ENCODE data around the gene QTRT2.
A peak's percentile ranks its signal among the peaks of the same experiment; 100 is the strongest.

Gene QTRT2

GRCh38 chr3:114035896-114036295 is 20.6 kb upstream of the QTRT2 start:
- TF ChIP-seq TARDBP (IDR thresholded peaks at IDR 0.05) (no peak), FOXM1 (IDR thresholded peaks at IDR 0.05; ENCODE audit: borderline replicate concordance) (no peak), ZNF384 (IDR thresholded peaks at IDR 0.05) (no peak), ELF4 (IDR thresholded peaks at IDR 0.05) (no peak), PKNOX1 (IDR thresholded peaks at IDR 0.05) (no peak), FOXA1 (IDR thresholded peaks at IDR 0.05) (no peak), NFRKB (IDR thresholded peaks at IDR 0.05) (no peak), HDGF (IDR thresholded peaks at IDR 0.05; ENCODE audit: borderline replicate concordance) (no peak), L3MBTL2 (conservative IDR thresholded peaks at IDR 0.05) (no peak), FOXK2 (IDR thresholded peaks at IDR 0.05) (no peak), SUZ12 (IDR thresholded peaks at IDR 0.05) (no peak), ARNT (IDR thresholded peaks at IDR 0.05) (no peak), SP1 (IDR thresholded peaks at IDR 0.05) (no peak), BHLHE40 (IDR thresholded peaks at IDR 0.05; ENCODE audit: borderline replicate concordance) (no peak), LEF1 (IDR thresholded peaks at IDR 0.05; ENCODE audit: borderline replicate concordance) (no peak)
- CTCF ChIA-PET, result no interaction called here
- DNase-seq (ENCODE audit: extremely low spot score), result no peak
- POLR2A ChIA-PET, result no interaction called here

DNA sequence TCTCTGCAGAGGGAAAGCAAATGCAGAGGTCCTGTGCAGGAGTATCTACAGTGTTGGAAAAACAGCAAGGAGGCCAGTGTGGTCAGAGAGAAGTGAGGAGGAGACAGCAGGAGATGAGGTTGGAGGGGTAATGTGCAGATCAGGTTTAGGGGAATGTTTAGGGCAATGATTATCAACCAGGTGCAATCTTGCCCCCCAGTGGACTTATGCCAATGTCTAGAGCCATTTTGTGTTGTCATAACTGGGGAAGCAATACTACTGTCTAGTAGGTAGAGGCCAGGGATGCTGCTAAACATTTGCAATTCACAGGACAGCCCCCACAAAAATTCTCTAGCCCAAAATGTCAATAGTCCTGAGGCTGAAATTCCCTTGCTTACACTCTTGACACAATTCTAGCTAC is 13.3 kb upstream of the QTRT2 start:
- CTCF ChIA-PET, result no interaction called here
- TF ChIP-seq FOXM1 (IDR thresholded peaks at IDR 0.05; ENCODE audit: borderline replicate concordance) (no peak), BHLHE40 (IDR thresholded peaks at IDR 0.05; ENCODE audit: borderline replicate concordance) (no peak), L3MBTL2 (conservative IDR thresholded peaks at IDR 0.05) (no peak), CTBP1 (IDR thresholded peaks at IDR 0.05; ENCODE audit: borderline replicate concordance) (no peak), FOXK2 (IDR thresholded peaks at IDR 0.05) (no peak), NFRKB (IDR thresholded peaks at IDR 0.05) (no peak), TARDBP (IDR thresholded peaks at IDR 0.05) (no peak), SUZ12 (IDR thresholded peaks at IDR 0.05) (no peak), ARNT (IDR thresholded peaks at IDR 0.05) (no peak), SP1 (IDR thresholded peaks at IDR 0.05) (no peak), ZNF384 (IDR thresholded peaks at IDR 0.05) (no peak), FOXA1 (IDR thresholded peaks at IDR 0.05) (no peak), LEF1 (IDR thresholded peaks at IDR 0.05; ENCODE audit: borderline replicate concordance) (no peak), PKNOX1 (IDR thresholded peaks at IDR 0.05) (no peak), ELF4 (IDR thresholded peaks at IDR 0.05) (no peak), HDGF (IDR thresholded peaks at IDR 0.05; ENCODE audit: borderline replicate concordance) (no peak)
- no peak for DNase-seq (ENCODE audit: extremely low spot score)
- POLR2A ChIA-PET, result no interaction called here

DNA sequence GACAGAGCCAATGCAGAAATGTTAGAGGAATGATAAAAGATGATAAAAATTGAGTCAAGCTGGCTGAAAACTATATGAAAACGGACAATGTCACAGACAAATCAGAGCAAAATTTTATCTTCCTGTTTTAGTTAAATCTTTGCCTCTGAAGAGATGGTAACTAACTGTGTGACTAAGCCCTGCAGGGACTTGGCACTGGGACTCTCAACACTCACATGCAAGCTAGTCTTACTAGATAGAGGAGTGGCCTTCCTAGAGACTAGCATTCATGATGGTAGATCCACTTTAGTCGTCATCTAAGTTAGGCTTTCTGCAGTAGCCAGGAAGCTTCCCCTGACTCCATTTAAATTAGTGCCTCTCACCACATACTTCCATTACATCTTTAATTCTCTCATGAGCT is 4.3 kb upstream of the QTRT2 start:
- TF ChIP-seq FOXM1 (IDR thresholded peaks at IDR 0.05; ENCODE audit: borderline replicate concordance), result no peak
- no peak for TF ChIP-seq L3MBTL2 (conservative IDR thresholded peaks at IDR 0.05)
- TF ChIP-seq SP1 (IDR thresholded peaks at IDR 0.05), result no peak
- TF ChIP-seq ELF4 (IDR thresholded peaks at IDR 0.05), result no peak
- TF ChIP-seq SUZ12 (IDR thresholded peaks at IDR 0.05), result no peak
- no peak for TF ChIP-seq ARNT (IDR thresholded peaks at IDR 0.05)
- no peak for TF ChIP-seq FOXK2 (IDR thresholded peaks at IDR 0.05)
- TF ChIP-seq PKNOX1 (IDR thresholded peaks at IDR 0.05), result no peak
- no peak for TF ChIP-seq CTBP1 (IDR thresholded peaks at IDR 0.05; ENCODE audit: borderline replicate concordance)
- TF ChIP-seq LEF1 (IDR thresholded peaks at IDR 0.05; ENCODE audit: borderline replicate concordance), result no peak
- TF ChIP-seq FOXA1 (IDR thresholded peaks at IDR 0.05), result no peak
- TF ChIP-seq TARDBP (IDR thresholded peaks at IDR 0.05), result no peak
- no peak for TF ChIP-seq HDGF (IDR thresholded peaks at IDR 0.05; ENCODE audit: borderline replicate concordance)
- TF ChIP-seq NFRKB (IDR thresholded peaks at IDR 0.05), result no peak
- TF ChIP-seq BHLHE40 (IDR thresholded peaks at IDR 0.05; ENCODE audit: borderline replicate concordance), result no peak
- no peak for TF ChIP-seq ZNF384 (IDR thresholded peaks at IDR 0.05)
- ChIA-PET CTCF (no interaction called here), POLR2A (no interaction called here)
- DNase-seq (ENCODE audit: extremely low spot score), result no peak

- DNase-seq (ENCODE audit: extremely low spot score), result peak; percentile 18
- TF ChIP-seq FOXA1 (IDR thresholded peaks at IDR 0.05) (no peak), SUZ12 (IDR thresholded peaks at IDR 0.05) (no peak), BHLHE40 (IDR thresholded peaks at IDR 0.05; ENCODE audit: borderline replicate concordance) (no peak), HDGF (IDR thresholded peaks at IDR 0.05; ENCODE audit: borderline replicate concordance) (no peak), L3MBTL2 (conservative IDR thresholded peaks at IDR 0.05) (no peak), NFRKB (IDR thresholded peaks at IDR 0.05) (no peak), ZNF384 (IDR thresholded peaks at IDR 0.05) (no peak), CTBP1 (IDR thresholded peaks at IDR 0.05; ENCODE audit: borderline replicate concordance) (no peak)
- CTCF ChIA-PET, result no interaction called here
- POLR2A ChIA-PET, result interaction anchor here (0.6 kb wide), 1 partner anchor 396 kb away, joined by 3 read pairs; no protein-coding TSS in a partner anchor
Measured at GRCh38 chr3:114057011-114057347, 442 bp downstream of the QTRT2 start.

DNA sequence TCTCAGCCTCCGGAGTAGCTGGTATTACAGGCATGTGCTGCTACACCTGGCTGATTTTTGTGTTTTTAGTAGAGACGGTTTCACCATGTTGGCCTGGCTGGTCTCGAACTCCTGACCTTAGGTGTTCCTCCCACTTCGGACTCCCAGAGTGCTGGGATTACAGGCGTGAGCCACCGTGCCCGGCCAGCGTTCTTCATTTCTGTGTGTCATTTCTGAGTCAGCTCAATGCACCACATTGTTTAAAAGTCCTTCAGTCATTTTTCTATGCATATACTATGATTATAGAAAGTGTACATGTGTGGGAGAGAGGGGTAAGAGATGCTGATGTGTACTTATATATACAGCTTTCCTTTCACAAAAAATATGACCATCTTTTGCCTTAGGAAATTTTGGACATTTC is 2.1 kb downstream of the QTRT2 start:
- CTCF ChIA-PET, result no interaction called here

More for the DNA sequence above, 2.1 kb downstream of the QTRT2 start:
- POLR2A ChIA-PET, result no interaction called here
- no peak for DNase-seq (ENCODE audit: extremely low spot score)
- TF ChIP-seq ARNT (IDR thresholded peaks at IDR 0.05) (no peak), LEF1 (IDR thresholded peaks at IDR 0.05; ENCODE audit: borderline replicate concordance) (no peak), NFRKB (IDR thresholded peaks at IDR 0.05) (no peak), SP1 (IDR thresholded peaks at IDR 0.05) (no peak), FOXA1 (IDR thresholded peaks at IDR 0.05) (no peak), FOXK2 (IDR thresholded peaks at IDR 0.05) (no peak), TARDBP (IDR thresholded peaks at IDR 0.05) (no peak), CTBP1 (IDR thresholded peaks at IDR 0.05; ENCODE audit: borderline replicate concordance) (no peak), FOXM1 (IDR thresholded peaks at IDR 0.05; ENCODE audit: borderline replicate concordance) (no peak), SUZ12 (IDR thresholded peaks at IDR 0.05) (no peak), ZNF384 (IDR thresholded peaks at IDR 0.05) (no peak), L3MBTL2 (conservative IDR thresholded peaks at IDR 0.05) (no peak), ELF4 (IDR thresholded peaks at IDR 0.05) (no peak)

Measured in HEK293T (cell line).